NB4 (cell line): ENCODE data around the gene RBCK1.

Experiments
- DNase-seq: peaks from one replicate; pipeline ENCODE4 v3.0.0; 2010; ENCODE audit warnings: low read depth
- H3K4me3 ChIP-seq: one replicate; pipeline ENCODE4 v1.5.1; 2011; ENCODE audit warnings: mild to moderate bottlenecking, low read depth, low read length, moderate library complexity
- CTCF ChIP-seq: IDR thresholded peaks from one replicate; pipeline ENCODE4 v1.5.1; 2012; ENCODE audit warnings: low read depth, low read length
- MAX ChIP-seq: IDR thresholded peaks from 2 replicates; pipeline ENCODE4 v1.6.1; 2011; ENCODE audit warnings: low read depth, low read length
- MYC ChIP-seq: IDR thresholded peaks from 2 replicates; pipeline ENCODE4 v1.6.1; 2011; ENCODE audit warnings: low read depth, low read length
- POLR2A ChIP-seq: IDR thresholded peaks from 2 replicates; pipeline ENCODE4 v1.6.1; 2011; ENCODE audit warnings: mild to moderate bottlenecking; ENCODE audit not compliant: insufficient read length; ENCODE audit errors: extremely low read depth

Gene RBCK1

GRCh38 chr20:409697-410559 is 1.8 kb downstream of the RBCK1 start:
- DNase-seq: no peak
- TF ChIP-seq CTCF: no peak
- TF ChIP-seq MAX: no peak
- TF ChIP-seq POLR2A: no peak
- no peak for TF ChIP-seq MYC
- H3K4me3 ChIP-seq: peak overlapping the region; percentile 92

- DNase-seq: no peak
- TF ChIP-seq CTCF: no peak
- TF ChIP-seq MAX: no peak
- no peak for TF ChIP-seq MYC
- no peak for TF ChIP-seq POLR2A
These were observed 4.0 kb downstream of the RBCK1 start for GRCh38 chr20:412081-412480.

GRCh38 chr20:414161-414560 is 6.1 kb downstream of the RBCK1 start:
- TF ChIP-seq CTCF (no peak), MYC (no peak), MAX (no peak), POLR2A (no peak)
- DNase-seq: no peak
- H3K4me3 ChIP-seq: no peak overlapping the region

More at GRCh38 chr20:412081-412480, 4.0 kb downstream of the RBCK1 start:
- no peak overlapping the region for H3K4me3 ChIP-seq

GRCh38 chr20:415820-416322 is 7.8 kb downstream of the RBCK1 start:
- TF ChIP-seq POLR2A (no peak), MAX (no peak), MYC (no peak), CTCF (no peak)
- peak; percentile 38 for DNase-seq
- no peak overlapping the region for H3K4me3 ChIP-seq

- H3K4me3 ChIP-seq: no peak overlapping the region
- TF ChIP-seq MYC: no peak
- TF ChIP-seq POLR2A: no peak
- no peak for DNase-seq
These were observed 9.1 kb downstream of the RBCK1 start for GRCh38 chr20:416950-417800.

- no peak overlapping the region for H3K4me3 ChIP-seq
- no peak for TF ChIP-seq MYC
- no peak for DNase-seq
These were observed 9.8 kb downstream of the RBCK1 start for GRCh38 chr20:417801-418342.
